Activated CD4-positive, alpha-beta T cell treated with anti-CD3 and anti-CD28 coated beads, Interleukin-2, amount 50 U/mL, for 16 hours (primary cell): ENCODE measurements around the gene FGL2.
"Not testable (repeated sequence)": the region's sequence is repeated elsewhere in the genome, so short reads cannot be mapped to it uniquely, and the experiment has no call there.

Source experiments
- DNase-seq: peaks from one replicate; pipeline ENCODE4 v3.0.0-alpha.2; 2020

Gene FGL2

GRCh38 chr7:77216181-77216845 lies 16.7 kb upstream of the FGL2 start:
- DNase-seq: no peak

GRCh38 chr7:77209479-77210139 lies 10.0 kb upstream of the FGL2 start:
- no peak for DNase-seq

DNA sequence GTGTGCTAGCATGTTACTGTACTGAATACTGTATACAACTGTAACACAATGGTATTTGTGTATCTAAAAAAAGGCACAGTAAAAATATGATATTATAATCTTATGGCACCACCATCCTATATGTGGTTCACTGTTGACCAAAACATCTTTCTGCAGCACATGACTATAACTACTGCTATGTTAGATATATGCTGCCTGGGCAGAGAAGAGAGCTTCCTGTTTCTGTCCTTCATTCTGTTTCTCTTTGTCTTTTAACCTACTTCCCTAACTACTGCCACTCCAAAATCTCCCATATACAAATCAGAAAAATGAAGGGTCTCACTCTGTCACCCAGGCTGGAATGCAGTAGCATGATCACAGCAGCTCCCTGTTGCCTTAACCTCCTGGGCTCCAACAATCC lies 8.8 kb upstream of the FGL2 start:
- no peak for DNase-seq

- no peak for DNase-seq
Measured at GRCh38 chr7:77205706-77206105, 6.1 kb upstream of the FGL2 start.

DNA sequence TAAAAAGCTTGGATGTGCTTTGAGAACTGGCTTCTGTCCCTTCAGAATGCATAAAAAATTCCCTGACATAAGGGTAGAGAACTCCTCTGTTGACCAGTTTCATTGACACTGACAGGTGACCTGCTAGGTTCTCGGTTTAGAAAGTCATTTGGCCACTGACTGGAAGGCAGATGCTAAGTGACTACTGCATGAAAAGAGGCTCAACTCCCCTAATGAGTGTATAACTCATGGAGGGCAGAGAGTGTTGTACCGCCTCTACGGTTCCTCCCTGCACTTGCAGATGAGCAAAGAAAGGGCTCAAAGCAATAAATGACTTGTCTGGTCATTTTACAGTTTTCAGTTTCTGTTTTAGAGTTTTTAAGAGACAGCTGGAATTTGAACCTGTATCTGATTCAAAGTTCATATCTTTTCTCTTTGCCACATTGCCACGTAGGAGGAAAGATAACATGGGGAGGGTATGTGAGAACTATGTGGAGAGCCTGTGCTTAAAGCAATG lies 2.9 kb upstream of the FGL2 start:
- DNase-seq: peak; percentile 34

- no peak for DNase-seq
Measured at GRCh38 chr7:77200542-77200941, 923 bp upstream of the FGL2 start.

DNA sequence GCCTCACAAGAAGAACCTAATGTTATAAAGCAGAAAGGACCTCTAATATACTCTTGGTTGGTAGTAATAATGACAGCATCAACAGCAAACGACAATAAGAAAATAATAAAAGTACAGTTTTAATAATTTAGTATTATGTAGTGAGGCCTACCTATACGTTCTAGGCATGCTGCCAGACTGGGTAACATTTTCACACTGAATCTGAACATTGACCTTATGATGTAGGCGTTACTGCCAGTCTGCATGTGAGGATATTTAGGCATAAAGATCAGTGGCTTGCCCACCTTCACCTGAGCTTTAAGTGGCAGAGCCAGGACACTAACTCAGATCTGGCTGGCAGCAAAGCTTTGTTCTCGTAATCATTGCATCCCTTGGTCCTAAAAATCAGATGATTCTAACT lies 2.5 kb downstream of the FGL2 start:
- no peak for DNase-seq

DNA sequence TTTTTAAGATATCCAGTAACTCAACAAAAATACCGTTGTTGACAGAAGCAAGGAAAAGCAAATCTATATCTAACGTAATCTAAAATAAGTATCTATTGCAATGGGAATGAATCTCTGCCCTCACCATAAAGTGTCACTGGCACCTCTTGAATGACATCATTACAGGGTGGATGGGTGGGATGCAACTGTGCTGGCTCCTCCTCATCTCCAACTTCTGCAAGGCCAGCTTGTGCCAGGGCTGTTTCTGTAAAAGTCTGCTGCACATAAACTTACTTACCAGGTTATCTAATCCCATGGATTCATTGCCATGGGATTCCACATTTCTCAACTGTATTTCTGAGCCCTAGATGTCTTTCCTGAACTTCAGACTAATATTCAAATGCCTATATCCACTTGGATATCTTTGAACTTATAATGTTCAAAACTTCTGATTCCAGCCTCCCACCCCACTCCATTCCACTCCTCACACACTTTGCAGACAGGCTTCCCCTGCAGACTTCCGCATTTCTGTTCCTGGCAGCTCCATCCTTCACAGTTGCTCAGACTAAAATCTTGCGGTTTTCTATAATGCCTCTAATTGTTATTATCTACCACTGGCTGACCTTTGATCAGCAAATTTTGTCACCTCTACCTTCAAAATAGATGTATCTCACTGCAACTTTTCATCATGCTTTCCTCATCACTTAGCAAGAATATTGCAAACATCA lies 10.7 kb downstream of the FGL2 start:
- DNase-seq: no peak

DNA sequence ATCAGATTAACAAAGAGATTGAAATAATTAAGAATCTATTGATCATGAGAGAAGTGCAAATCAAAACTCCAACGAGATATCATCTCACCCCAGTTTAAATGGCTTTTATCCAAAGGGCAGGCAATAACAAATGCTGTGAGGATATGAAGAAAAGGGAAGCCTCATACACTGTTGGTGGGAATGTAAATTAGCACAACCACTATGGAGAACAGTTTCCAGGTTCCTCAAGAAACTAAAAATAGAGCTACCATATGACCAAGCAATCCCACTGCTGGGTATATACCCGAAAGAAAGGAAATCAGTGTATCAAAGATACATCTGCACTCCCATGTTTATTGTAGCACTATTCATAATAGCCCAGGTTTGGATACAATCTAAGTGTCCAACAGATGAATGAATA lies 13.8 kb downstream of the FGL2 start:
- DNase-seq: no peak

GRCh38 chr7:77184990-77185389 lies 14.6 kb downstream of the FGL2 start:
- DNase-seq: no peak

- no peak for DNase-seq
Measured at GRCh38 chr7:77184463-77184862, 15.2 kb downstream of the FGL2 start.

- DNase-seq: no peak
Measured at GRCh38 chr7:77182261-77182660, 17.4 kb downstream of the FGL2 start.

DNA sequence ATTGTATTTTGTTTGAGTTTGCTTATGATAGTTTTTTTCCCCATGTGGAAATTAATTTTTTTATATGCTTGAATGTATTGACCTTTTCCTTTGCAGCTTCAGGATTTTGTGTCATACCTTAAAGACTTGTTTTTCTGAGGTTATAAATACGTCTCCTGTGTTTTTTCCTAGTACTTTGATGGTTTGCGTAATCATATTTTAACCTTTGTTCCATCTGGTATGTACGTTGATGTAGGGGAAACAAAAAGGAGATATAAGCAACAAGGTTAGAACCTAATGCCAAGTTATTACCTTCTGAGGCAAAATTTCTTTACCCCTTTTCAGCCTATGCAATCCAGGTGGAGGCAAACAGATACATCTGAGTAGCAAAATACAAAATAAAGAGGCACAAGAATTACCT lies 17.9 kb downstream of the FGL2 start:
- DNase-seq: no peak

GRCh38 chr7:77181015-77181595 lies 18.5 kb downstream of the FGL2 start:
- DNase-seq: no peak

DNA sequence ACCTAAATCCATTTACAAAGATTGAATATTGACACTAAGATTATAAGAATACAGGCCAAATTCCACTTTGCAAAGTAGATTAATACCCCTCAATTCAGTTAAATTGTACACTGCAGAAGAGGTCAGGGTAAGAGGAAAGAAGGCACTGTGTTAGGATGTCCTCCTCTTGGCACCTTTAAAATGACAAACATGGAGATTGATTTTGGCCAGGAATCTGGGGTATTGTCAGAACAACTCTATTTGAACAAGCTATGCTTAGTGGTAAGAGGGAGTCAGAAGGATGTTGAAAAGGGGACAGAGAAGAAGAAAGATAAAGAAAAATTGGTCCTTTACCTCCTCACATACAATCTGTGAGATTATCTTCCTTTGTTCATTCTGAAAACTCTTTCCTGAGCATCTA lies 21.6 kb downstream of the FGL2 start:
- not testable (repeated sequence) for DNase-seq

DNA sequence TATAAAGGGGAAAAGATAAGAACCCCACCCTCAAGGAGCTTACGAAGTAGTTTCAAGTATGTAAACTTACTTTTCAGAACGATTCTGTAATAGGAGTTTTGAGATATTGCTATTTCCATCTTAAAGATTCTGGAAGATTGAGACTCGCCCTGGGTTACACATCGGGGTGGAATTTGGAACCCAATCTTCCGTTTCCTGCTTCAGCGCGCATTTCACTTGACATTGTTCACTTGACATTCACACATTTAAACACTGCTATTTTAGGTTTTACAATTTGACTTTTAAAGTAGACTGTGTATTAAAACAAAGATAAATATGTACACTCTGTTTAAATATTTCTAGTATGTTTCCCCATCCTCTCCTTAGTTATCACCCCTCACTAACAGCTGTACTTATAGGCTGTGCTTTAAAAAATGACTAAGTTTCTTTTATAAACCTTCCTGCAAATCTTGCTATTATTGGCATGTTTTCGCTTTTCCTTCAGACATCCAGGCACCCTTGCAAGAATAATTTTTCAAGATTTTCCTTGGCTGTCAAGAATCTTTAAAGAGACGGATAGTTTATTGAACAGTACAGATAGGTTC lies 22.2 kb downstream of the FGL2 start:
- DNase-seq: not testable (repeated sequence)

DNA sequence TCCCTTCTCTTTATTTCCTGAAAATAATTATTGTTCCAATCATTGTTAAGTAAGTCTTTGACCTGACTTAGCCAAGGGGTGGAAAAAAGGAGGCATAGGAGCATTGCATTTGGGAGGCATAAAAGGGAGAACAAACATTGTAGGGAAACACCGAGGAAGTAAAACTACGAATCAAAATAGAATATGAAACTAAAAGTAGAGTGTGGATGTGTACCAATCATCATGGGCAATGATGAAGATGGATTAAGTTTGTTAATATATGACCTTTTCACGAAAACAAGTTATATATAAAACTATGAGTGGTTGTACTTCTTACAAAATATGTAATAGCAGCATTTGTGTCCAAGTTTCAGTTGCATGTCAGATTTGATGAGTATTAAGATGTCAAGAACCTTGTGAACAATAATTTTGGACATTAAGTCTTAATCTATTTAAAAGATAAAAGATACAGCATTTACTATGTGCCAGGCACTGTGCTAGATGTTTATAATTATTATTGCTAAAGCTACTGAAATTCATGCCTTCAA lies 24.3 kb downstream of the FGL2 start:
- not testable (repeated sequence) for DNase-seq

- not testable (repeated sequence) for DNase-seq
Measured at GRCh38 chr7:77174418-77174817, 25.2 kb downstream of the FGL2 start.

- DNase-seq: not testable (repeated sequence)
Measured at GRCh38 chr7:77172437-77173172, 27.0 kb downstream of the FGL2 start.

DNA sequence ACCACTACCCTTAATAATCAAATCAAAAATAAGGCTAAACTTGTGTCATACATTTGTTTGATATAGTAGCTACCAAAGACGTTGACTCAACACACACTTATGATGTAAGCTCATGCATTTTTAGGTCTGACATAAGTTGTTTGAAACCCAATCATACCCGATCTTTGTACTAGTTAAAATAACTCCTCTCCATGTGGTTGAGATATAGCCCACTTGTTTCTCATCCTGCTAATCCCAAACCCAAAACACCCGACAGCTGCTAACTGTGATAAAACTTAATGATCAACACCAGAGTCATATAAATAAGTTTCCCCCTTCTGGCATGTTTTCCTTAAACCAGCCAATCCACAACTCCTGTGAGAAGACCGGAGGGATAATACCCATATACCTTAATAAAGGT lies 28.5 kb downstream of the FGL2 start:
- DNase-seq: not testable (repeated sequence)

GRCh38 chr7:77157446-77157845 lies 42.2 kb downstream of the FGL2 start:
- peak; percentile 37 for DNase-seq

DNA sequence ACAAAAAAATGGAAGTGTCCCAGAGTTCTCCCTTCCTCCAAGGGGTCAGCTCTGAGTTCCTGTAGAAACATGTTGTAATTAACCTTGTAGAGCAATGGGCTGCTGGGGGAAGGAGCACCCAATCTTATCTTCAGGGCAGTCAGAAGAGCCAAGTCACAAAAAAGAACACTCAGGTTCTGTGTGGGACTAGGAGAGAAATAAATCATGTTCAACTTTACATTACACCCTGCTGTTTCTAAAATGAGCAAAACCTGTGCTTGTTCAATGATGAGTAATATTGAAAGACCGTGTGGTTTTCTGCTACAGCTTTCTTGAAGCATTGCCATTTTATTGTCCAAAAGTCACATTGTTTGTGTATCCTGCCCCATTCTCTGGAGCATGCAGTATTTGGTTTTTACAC lies 42.6 kb downstream of the FGL2 start:
- DNase-seq: not testable (repeated sequence)
